HEK293 (cell line): Measurements from ENCODE around the gene ZFAND6.

Experiments used
- EGR2 ChIP-seq: fragments of 450-650 bp; formaldehyde crosslinking; IDR thresholded peaks from 2 replicates; pipeline ENCODE4 v1.5.1; 2016; ENCODE audit warnings: low read depth, missing biosample characterization, missing genetic modification characterization
- GFI1B ChIP-seq: fragments of 450-650 bp; formaldehyde crosslinking; IDR thresholded peaks from 2 replicates; pipeline ENCODE4 v1.5.1; 2016; ENCODE audit warnings: missing biosample characterization, missing genetic modification characterization
- GLI4 ChIP-seq: fragments of 450-650 bp; formaldehyde crosslinking; IDR thresholded peaks from 2 replicates; pipeline ENCODE4 v1.5.1; 2016; ENCODE audit warnings: missing biosample characterization, missing genetic modification characterization
- KLF1 ChIP-seq: fragments of 450-650 bp; formaldehyde crosslinking; IDR thresholded peaks from 2 replicates; pipeline ENCODE4 v1.5.1; 2016; ENCODE audit warnings: missing biosample characterization, missing genetic modification characterization
- KLF10 ChIP-seq: fragments of 450-650 bp; IDR thresholded peaks from 2 replicates; pipeline ENCODE4 v1.5.1; 2018; ENCODE audit warnings: missing biosample characterization, mild to moderate bottlenecking, missing genetic modification characterization
- KLF16 ChIP-seq: fragments of 450-650 bp; formaldehyde crosslinking; IDR thresholded peaks from 2 replicates; pipeline ENCODE4 v1.5.1; 2017; ENCODE audit warnings: missing biosample characterization, missing genetic modification characterization
- OVOL3 ChIP-seq: fragments of 450-650 bp; formaldehyde crosslinking; IDR thresholded peaks from 2 replicates; pipeline ENCODE4 v1.5.1; 2016; ENCODE audit warnings: missing biosample characterization, missing genetic modification characterization
- PATZ1 ChIP-seq: fragments of 450-650 bp; formaldehyde crosslinking; IDR thresholded peaks from 2 replicates; pipeline ENCODE4 v1.5.1; 2016; ENCODE audit warnings: missing biosample characterization, missing genetic modification characterization
- SALL2 ChIP-seq: fragments of 450-650 bp; formaldehyde crosslinking; IDR thresholded peaks from 2 replicates; pipeline ENCODE4 v1.5.0; 2017; ENCODE audit warnings: missing biosample characterization, mild to moderate bottlenecking, missing genetic modification characterization, borderline replicate concordance
- SP2 ChIP-seq: fragments of 450-650 bp; formaldehyde crosslinking; IDR thresholded peaks from 2 replicates; pipeline ENCODE4 v1.5.1; 2016; ENCODE audit warnings: missing biosample characterization, missing genetic modification characterization
- SP3 ChIP-seq: fragments of 450-650 bp; formaldehyde crosslinking; IDR thresholded peaks from 2 replicates; pipeline ENCODE4 v1.5.1; 2016; ENCODE audit warnings: missing biosample characterization, missing genetic modification characterization
- SP7 ChIP-seq: fragments of 450-650 bp; formaldehyde crosslinking; IDR thresholded peaks from 2 replicates; pipeline ENCODE4 v1.5.1; 2016; ENCODE audit warnings: missing biosample characterization, missing genetic modification characterization
- WT1 ChIP-seq: fragments of 450-650 bp; formaldehyde crosslinking; IDR thresholded peaks from 2 replicates; pipeline ENCODE4 v1.5.1; 2016; ENCODE audit warnings: missing biosample characterization, missing genetic modification characterization
- ZBTB11 ChIP-seq: fragments of 450-650 bp; formaldehyde crosslinking; conservative IDR thresholded peaks from 2 replicates; pipeline ENCODE4 v1.5.1; 2016; ENCODE audit warnings: low read depth, missing biosample characterization, missing genetic modification characterization
- ZBTB48 ChIP-seq: fragments of 450-650 bp; formaldehyde crosslinking; IDR thresholded peaks from 2 replicates; pipeline ENCODE4 v1.5.1; 2016; ENCODE audit warnings: missing biosample characterization, missing genetic modification characterization
- ZNF112 ChIP-seq: fragments of 450-650 bp; formaldehyde crosslinking; IDR thresholded peaks from 2 replicates; pipeline ENCODE4 v1.5.0; 2017; ENCODE audit warnings: missing biosample characterization, missing genetic modification characterization
- ZNF155 ChIP-seq: fragments of 450-650 bp; formaldehyde crosslinking; IDR thresholded peaks from 2 replicates; pipeline ENCODE4 v1.5.1; 2016; ENCODE audit warnings: missing biosample characterization, missing genetic modification characterization
- ZNF2 ChIP-seq: fragments of 450-650 bp; formaldehyde crosslinking; IDR thresholded peaks from 2 replicates; pipeline ENCODE4 v1.5.1; 2016; ENCODE audit warnings: missing biosample characterization, missing genetic modification characterization
- ZNF266 ChIP-seq: fragments of 450-650 bp; formaldehyde crosslinking; IDR thresholded peaks from 2 replicates; pipeline ENCODE4 v1.5.1; 2016; ENCODE audit warnings: missing biosample characterization, missing genetic modification characterization, low read depth
- ZNF341 ChIP-seq: fragments of 450-650 bp; formaldehyde crosslinking; IDR thresholded peaks from 2 replicates; pipeline ENCODE4; 2016; ENCODE audit warnings: low read depth, missing biosample characterization, missing genetic modification characterization
- ZNF354C ChIP-seq: fragments of 450-650 bp; formaldehyde crosslinking; IDR thresholded peaks from 2 replicates; pipeline ENCODE4 v1.5.1; 2016; ENCODE audit warnings: missing biosample characterization, missing genetic modification characterization, low read depth, borderline replicate concordance
- ZNF391 ChIP-seq: fragments of 450-650 bp; formaldehyde crosslinking; IDR thresholded peaks from 2 replicates; pipeline ENCODE4 v1.5.1; 2016; ENCODE audit warnings: low read depth, missing biosample characterization, missing genetic modification characterization, borderline replicate concordance
- ZNF514 ChIP-seq: fragments of 450-650 bp; formaldehyde crosslinking; IDR thresholded peaks from 2 replicates; pipeline ENCODE4 v1.5.1; 2016; ENCODE audit warnings: missing biosample characterization, missing genetic modification characterization
- ZNF549 ChIP-seq: fragments of 450-650 bp; IDR thresholded peaks from 2 replicates; pipeline ENCODE4 v1.5.1; 2018; ENCODE audit warnings: missing biosample characterization, missing genetic modification characterization, mild to moderate bottlenecking, inconsistent platforms, moderate library complexity
- ZNF600 ChIP-seq: fragments of 450-650 bp; formaldehyde crosslinking; IDR thresholded peaks from 2 replicates; pipeline ENCODE4 v1.5.1; 2016; ENCODE audit warnings: missing biosample characterization, missing genetic modification characterization
- ZNF785 ChIP-seq: fragments of 450-650 bp; formaldehyde crosslinking; IDR thresholded peaks from 2 replicates; pipeline ENCODE4 v1.5.1; 2016; ENCODE audit warnings: missing biosample characterization, missing genetic modification characterization
- ZNF843 ChIP-seq: fragments of 450-650 bp; formaldehyde crosslinking; IDR thresholded peaks from 2 replicates; pipeline ENCODE4 v1.5.1; 2016; ENCODE audit warnings: missing biosample characterization, missing genetic modification characterization
- ZXDB ChIP-seq: fragments of 450-650 bp; formaldehyde crosslinking; IDR thresholded peaks from 2 replicates; pipeline ENCODE4 v1.5.1; 2016; ENCODE audit warnings: missing biosample characterization, missing genetic modification characterization
- TF ChIP-seq, protein P1 (sequence below): fragments of 450-650 bp; formaldehyde crosslinking; IDR thresholded peaks from 2 replicates; pipeline ENCODE4 v1.5.1; 2016; ENCODE audit warnings: missing biosample characterization, missing genetic modification characterization
- TF ChIP-seq, protein P2 (sequence below): fragments of 450-650 bp; formaldehyde crosslinking; optimal IDR thresholded peaks from 2 replicates; pipeline ENCODE3; 2016; ENCODE audit warnings: missing biosample characterization, mild to moderate bottlenecking, missing genetic modification characterization

Gene ZFAND6

GRCh38 chr15:80152896-80153876 is 93.7 kb downstream of the ZFAND6 start, which contains the start of gene FAH (continued):
- TF ChIP-seq, protein P1, sequence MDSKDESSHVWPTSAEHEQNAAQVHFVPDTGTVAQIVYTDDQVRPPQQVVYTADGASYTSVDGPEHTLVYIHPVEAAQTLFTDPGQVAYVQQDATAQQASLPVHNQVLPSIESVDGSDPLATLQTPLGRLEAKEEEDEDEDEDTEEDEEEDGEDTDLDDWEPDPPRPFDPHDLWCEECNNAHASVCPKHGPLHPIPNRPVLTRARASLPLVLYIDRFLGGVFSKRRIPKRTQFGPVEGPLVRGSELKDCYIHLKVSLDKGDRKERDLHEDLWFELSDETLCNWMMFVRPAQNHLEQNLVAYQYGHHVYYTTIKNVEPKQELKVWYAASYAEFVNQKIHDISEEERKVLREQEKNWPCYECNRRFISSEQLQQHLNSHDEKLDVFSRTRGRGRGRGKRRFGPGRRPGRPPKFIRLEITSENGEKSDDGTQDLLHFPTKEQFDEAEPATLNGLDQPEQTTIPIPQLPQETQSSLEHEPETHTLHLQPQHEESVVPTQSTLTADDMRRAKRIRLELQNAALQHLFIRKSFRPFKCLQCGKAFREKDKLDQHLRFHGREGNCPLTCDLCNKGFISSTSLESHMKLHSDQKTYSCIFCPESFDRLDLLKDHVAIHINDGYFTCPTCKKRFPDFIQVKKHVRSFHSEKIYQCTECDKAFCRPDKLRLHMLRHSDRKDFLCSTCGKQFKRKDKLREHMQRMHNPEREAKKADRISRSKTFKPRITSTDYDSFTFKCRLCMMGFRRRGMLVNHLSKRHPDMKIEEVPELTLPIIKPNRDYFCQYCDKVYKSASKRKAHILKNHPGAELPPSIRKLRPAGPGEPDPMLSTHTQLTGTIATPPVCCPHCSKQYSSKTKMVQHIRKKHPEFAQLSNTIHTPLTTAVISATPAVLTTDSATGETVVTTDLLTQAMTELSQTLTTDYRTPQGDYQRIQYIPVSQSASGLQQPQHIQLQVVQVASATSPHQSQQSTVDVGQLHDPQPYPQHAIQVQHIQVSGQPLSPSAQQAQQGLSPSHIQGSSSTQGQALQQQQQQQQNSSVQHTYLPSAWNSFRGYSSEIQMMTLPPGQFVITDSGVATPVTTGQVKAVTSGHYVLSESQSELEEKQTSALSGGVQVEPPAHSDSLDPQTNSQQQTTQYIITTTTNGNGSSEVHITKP, result peak; percentile 41; the same call in 1 of the 2 replicates
- no peak for TF ChIP-seq ZNF112 (tag by site-specific recombination)
- peak; percentile 53 for TF ChIP-seq SP2 (tag by site-specific recombination)
- TF ChIP-seq OVOL3 (tag by site-specific recombination), result no peak
- peak; percentile 32; the same call in 1 of the 2 replicates for TF ChIP-seq ZNF341 (tag by site-specific recombination)
- peak; percentile 48; the same call in 1 of the 2 replicates for TF ChIP-seq SP7 (tag by site-specific recombination)
- peak; percentile 65 for TF ChIP-seq ZXDB (tag by site-specific recombination)
- 0 out of 2 replicates have a peak, but pooled peaks have one; percentile 12 for TF ChIP-seq KLF1 (tag by site-specific recombination)
- TF ChIP-seq PATZ1 (tag by site-specific recombination), result peak; percentile 68
- no peak; the same call in 1 of the 2 replicates for TF ChIP-seq ZBTB11 (tag by site-specific recombination)
- TF ChIP-seq ZNF514, result no peak
- 0 out of 2 replicates have a peak, but pooled peaks have one; percentile 30 for TF ChIP-seq ZNF785
- no peak for TF ChIP-seq ZNF549 (tag by site-specific recombination)
- no peak for TF ChIP-seq SALL2 (tag by site-specific recombination)
- TF ChIP-seq SP3 (tag by site-specific recombination), result peak; percentile 85
- TF ChIP-seq, protein P2, sequence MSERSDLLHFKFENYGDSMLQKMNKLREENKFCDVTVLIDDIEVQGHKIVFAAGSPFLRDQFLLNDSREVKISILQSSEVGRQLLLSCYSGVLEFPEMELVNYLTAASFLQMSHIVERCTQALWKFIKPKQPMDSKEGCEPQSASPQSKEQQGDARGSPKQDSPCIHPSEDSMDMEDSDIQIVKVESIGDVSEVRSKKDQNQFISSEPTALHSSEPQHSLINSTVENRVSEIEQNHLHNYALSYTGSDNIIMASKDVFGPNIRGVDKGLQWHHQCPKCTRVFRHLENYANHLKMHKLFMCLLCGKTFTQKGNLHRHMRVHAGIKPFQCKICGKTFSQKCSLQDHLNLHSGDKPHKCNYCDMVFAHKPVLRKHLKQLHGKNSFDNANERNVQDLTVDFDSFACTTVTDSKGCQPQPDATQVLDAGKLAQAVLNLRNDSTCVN, result peak; percentile 45
- no peak for TF ChIP-seq ZNF391 (tag by site-specific recombination)
- no peak for TF ChIP-seq EGR2
- no peak for TF ChIP-seq ZNF155 (tag by site-specific recombination)
- peak; percentile 74 for TF ChIP-seq KLF10
- 0 out of 2 replicates have a peak, but pooled peaks have one; percentile 17 for TF ChIP-seq WT1 (tag by site-specific recombination)
- no peak for TF ChIP-seq ZNF354C (tag by site-specific recombination)
- TF ChIP-seq ZNF2 (tag by site-specific recombination), result no peak
- TF ChIP-seq KLF16 (tag by site-specific recombination), result peak; percentile 75; the same call in 1 of the 2 replicates
- TF ChIP-seq GLI4, result no peak
- peak; percentile 47; the same call in 1 of the 2 replicates for TF ChIP-seq ZBTB48 (tag by site-specific recombination)
- no peak for TF ChIP-seq ZNF266 (tag by site-specific recombination)
- peak; percentile 88 for TF ChIP-seq ZNF600
- no peak for TF ChIP-seq GFI1B (tag by site-specific recombination)
- TF ChIP-seq ZNF843 (tag by site-specific recombination), result 0 out of 2 replicates have a peak, but pooled peaks have one; percentile 33
